HepG2 (cell line): ENCODE results near the gene SLC35E4. TPM values are rescaled to one million over a fixed set of nuclear protein-coding genes. Genes with fewer than 3 reads are reported as not detected.

Source experiments
- ASH2L ChIP-seq: fragments of 300-600, 200-600 bp; sonication (generic); IDR thresholded peaks from 2 replicates; pipeline ENCODE4 v1.7.0; 2017; ENCODE audit warnings: low read depth, mild to moderate bottlenecking, moderate library complexity, mixed read lengths, low read length; ENCODE audit not compliant: insufficient read length
- BRCA1 ChIP-seq: sonication (generic); formaldehyde crosslinking; IDR thresholded peaks from 2 replicates; pipeline ENCODE4 v1.4.0; 2020; ENCODE audit warnings: missing genetic modification reagents
- CBFB ChIP-seq: sonication (generic); formaldehyde crosslinking; IDR thresholded peaks from 2 replicates; pipeline ENCODE4 v1.4.0; 2020; ENCODE audit warnings: missing genetic modification reagents
- HIVEP1 ChIP-seq: sonication (generic); formaldehyde crosslinking; IDR thresholded peaks from 2 replicates; pipeline ENCODE4 v1.4.0; 2020; ENCODE audit warnings: mild to moderate bottlenecking, missing genetic modification reagents
- HNRNPLL ChIP-seq: fragments of 200-400 bp; formaldehyde crosslinking; IDR thresholded peaks from 2 replicates; pipeline ENCODE4 v1.6.1; 2017; ENCODE audit warnings: mild to moderate bottlenecking, low read depth, low read length; ENCODE audit not compliant: poor library complexity, severe bottlenecking
- ISX ChIP-seq: sonication (generic); formaldehyde crosslinking; conservative IDR thresholded peaks from 2 replicates; pipeline ENCODE4 v1.5.0; 2020; ENCODE audit warnings: missing genetic modification reagents
- SALL1 ChIP-seq: sonication (generic); formaldehyde crosslinking; IDR thresholded peaks from 2 replicates; pipeline ENCODE4 v1.8.0; 2022; ENCODE audit warnings: mild to moderate bottlenecking, missing genetic modification reagents
- TP53 ChIP-seq: sonication (generic); formaldehyde crosslinking; conservative IDR thresholded peaks from 2 replicates; pipeline ENCODE4 v1.4.0; 2020; ENCODE audit warnings: missing genetic modification reagents
- ZC3H13 ChIP-seq: sonication (generic); formaldehyde crosslinking; IDR thresholded peaks from 2 replicates; pipeline ENCODE4 v1.8.1; 2023; ENCODE audit warnings: mild to moderate bottlenecking, missing genetic modification reagents, moderate library complexity
- ZC3H4 ChIP-seq: sonication (generic); formaldehyde crosslinking; IDR thresholded peaks from 2 replicates; pipeline ENCODE4 v1.4.0; 2020; ENCODE audit warnings: missing genetic modification reagents, borderline replicate concordance
- ZMYM4 ChIP-seq: sonication (generic); formaldehyde crosslinking; IDR thresholded peaks from 2 replicates; pipeline ENCODE4 v1.8.1; 2023; ENCODE audit warnings: mild to moderate bottlenecking, missing genetic modification reagents
- ZNF343 ChIP-seq: sonication (generic); formaldehyde crosslinking; IDR thresholded peaks from 2 replicates; pipeline ENCODE4 v1.4.0; 2020; ENCODE audit warnings: mild to moderate bottlenecking, missing genetic modification reagents
- ZNF446 ChIP-seq: sonication (generic); formaldehyde crosslinking; IDR thresholded peaks from 2 replicates; pipeline ENCODE4 v1.5.0; 2020; ENCODE audit warnings: mild to moderate bottlenecking, missing genetic modification reagents
- ZSCAN31 ChIP-seq: sonication (generic); formaldehyde crosslinking; IDR thresholded peaks from 2 replicates; pipeline ENCODE4 v1.5.0; 2020; ENCODE audit warnings: low read depth, mild to moderate bottlenecking, missing genetic modification reagents
- polyA plus RNA-seq, 8 experiments: library from polyadenylated mRNA; depleted of rRNA in 3 of 8; stranded (reverse) in 7 of 8; unstranded in 1 of 8; fragments of >200 nt; fragmentation: Illumina TruSeq in 4 of 8; extraction: Trizol in 4 of 8; gene quantifications; 2 replicates each; pipeline versions ENCODE4 v1.2.1 to v1.2.3, GENCODE V29; 2011 to 2016; ENCODE audit warnings: low read depth in 4 of 8, missing spikeins in 1 of 8, mixed read lengths in 1 of 8; ENCODE audit not compliant: insufficient read depth in 1 of 8
- total RNA-seq, 5 experiments: library from RNA; depleted of rRNA; stranded (reverse); fragments of >200 nt; fragmentation: Illumina TruSeq; extraction: Trizol; gene quantifications; 2 replicates each; pipeline ENCODE4 v1.2.3, GENCODE V29; 2016; ENCODE audit warnings: low read depth in 1 of 5
- TF ChIP-seq, protein P1 (sequence below): IDR thresholded peaks from 2 replicates; pipeline ENCODE4 v1.6.1; 2016
- TF ChIP-seq, protein P2 (sequence below): IDR thresholded peaks from 2 replicates; pipeline ENCODE4 v1.6.1; 2016; ENCODE audit warnings: low read depth
- TF ChIP-seq, protein P3 (sequence below): sonication (generic); formaldehyde crosslinking; IDR thresholded peaks from 2 replicates; pipeline ENCODE4 v1.5.1; 2020; ENCODE audit warnings: missing genetic modification reagents, mild to moderate bottlenecking, borderline replicate concordance
- TF ChIP-seq, protein P4 (sequence below): sonication (generic); formaldehyde crosslinking; IDR thresholded peaks from 2 replicates; pipeline ENCODE4 v1.5.1; 2020; ENCODE audit warnings: missing genetic modification reagents, mild to moderate bottlenecking, borderline replicate concordance
- TF ChIP-seq, protein P5 (sequence below): sonication (generic); formaldehyde crosslinking; IDR thresholded peaks from 2 replicates; pipeline ENCODE4 v1.4.0; 2020; ENCODE audit warnings: low read depth, mild to moderate bottlenecking, missing genetic modification reagents

Gene SLC35E4
- total and polyA plus RNA-seq, 2 of the 13 experiments (the other 11 are each of a cell fraction or from before 2014, with no cell fraction given) = 0.07 to 0.15 TPM

DNA sequence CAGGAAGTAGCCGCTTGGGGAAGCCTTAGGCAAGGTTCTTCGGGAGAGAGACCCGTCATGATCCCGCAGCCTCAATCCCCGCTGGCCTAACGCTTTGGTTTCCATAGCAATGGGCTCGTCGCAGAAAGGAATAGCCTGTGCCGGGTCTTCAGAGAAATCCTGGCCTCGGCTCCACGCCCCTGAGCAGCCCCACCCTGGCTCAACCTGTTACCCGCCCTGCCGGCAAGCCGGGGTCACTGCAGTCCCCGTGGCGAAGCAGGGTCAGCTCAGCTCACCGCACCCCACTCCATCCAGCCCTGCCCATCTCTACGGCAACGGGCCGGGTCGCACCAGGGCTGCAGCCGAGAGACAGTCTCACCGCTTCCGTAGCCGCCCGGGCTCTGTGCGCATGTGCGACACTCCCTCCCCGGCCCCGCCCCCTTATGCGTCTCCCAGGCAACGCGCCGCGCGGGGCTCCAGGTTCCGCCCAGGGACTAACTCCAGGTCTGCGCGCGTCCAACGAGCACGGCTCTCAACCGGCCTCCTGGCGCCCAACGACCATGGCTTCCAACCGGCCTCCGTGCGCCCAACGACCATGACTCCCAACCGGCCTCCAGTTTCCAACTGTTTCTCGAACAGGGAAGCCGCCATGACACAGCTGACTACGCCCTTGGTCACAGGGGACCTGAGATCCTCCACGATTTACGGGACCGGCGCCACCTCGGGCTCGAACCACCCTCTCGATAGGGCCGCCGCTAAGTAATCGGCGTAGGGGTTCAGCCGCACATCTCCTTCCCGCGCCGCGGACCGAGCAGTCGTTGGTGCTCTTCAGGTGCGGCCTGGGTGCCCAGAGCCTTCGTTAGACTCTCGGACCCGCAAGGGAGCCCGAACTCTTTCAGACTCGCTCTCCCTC is 32.2 kb downstream of the SLC35E4 start, which contains the start of gene DUSP18 (continued):
- no peak for TF ChIP-seq ISX
- no peak for TF ChIP-seq ZC3H13
- TF ChIP-seq SALL1 = no peak; the same call in 1 of the 2 replicates
- no peak; the same call in 1 of the 2 replicates for TF ChIP-seq HIVEP1 (CRISPR knock-in tag)
- TF ChIP-seq, protein P1, sequence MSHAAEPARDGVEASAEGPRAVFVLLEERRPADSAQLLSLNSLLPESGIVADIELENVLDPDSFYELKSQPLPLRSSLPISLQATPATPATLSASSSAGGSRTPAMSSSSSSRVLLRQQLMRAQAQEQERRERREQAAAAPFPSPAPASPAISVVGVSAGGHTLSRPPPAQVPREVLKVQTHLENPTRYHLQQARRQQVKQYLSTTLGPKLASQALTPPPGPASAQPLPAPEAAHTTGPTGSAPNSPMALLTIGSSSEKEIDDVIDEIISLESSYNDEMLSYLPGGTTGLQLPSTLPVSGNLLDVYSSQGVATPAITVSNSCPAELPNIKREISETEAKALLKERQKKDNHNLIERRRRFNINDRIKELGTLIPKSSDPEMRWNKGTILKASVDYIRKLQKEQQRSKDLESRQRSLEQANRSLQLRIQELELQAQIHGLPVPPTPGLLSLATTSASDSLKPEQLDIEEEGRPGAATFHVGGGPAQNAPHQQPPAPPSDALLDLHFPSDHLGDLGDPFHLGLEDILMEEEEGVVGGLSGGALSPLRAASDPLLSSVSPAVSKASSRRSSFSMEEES = 0 out of 2 replicates have a peak, but pooled peaks have one; percentile 11
- peak; percentile 32 for TF ChIP-seq ASH2L
- TF ChIP-seq TP53 = no peak
- TF ChIP-seq ZSCAN31 (CRISPR knock-in tag) = no peak
- TF ChIP-seq BRCA1 (CRISPR knock-in tag) = no peak
- TF ChIP-seq, protein P2, sequence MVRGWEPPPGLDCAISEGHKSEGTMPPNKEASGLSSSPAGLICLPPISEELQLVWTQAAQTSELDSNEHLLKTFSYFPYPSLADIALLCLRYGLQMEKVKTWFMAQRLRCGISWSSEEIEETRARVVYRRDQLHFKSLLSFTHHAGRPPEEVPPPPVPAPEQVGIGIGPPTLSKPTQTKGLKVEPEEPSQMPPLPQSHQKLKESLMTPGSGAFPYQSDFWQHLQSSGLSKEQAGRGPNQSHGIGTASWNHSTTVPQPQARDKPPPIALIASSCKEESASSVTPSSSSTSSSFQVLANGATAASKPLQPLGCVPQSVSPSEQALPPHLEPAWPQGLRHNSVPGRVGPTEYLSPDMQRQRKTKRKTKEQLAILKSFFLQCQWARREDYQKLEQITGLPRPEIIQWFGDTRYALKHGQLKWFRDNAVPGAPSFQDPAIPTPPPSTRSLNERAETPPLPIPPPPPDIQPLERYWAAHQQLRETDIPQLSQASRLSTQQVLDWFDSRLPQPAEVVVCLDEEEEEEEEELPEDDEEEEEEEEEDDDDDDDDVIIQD = peak; percentile 45; the same call in 1 of the 2 replicates
- TF ChIP-seq ZNF446 (CRISPR knock-in tag) = no peak
- no peak; the same call in 1 of the 2 replicates for TF ChIP-seq CBFB (CRISPR knock-in tag)
- no peak; the same call in 1 of the 2 replicates for TF ChIP-seq ZMYM4 (CRISPR knock-in tag)
- TF ChIP-seq, protein P3, sequence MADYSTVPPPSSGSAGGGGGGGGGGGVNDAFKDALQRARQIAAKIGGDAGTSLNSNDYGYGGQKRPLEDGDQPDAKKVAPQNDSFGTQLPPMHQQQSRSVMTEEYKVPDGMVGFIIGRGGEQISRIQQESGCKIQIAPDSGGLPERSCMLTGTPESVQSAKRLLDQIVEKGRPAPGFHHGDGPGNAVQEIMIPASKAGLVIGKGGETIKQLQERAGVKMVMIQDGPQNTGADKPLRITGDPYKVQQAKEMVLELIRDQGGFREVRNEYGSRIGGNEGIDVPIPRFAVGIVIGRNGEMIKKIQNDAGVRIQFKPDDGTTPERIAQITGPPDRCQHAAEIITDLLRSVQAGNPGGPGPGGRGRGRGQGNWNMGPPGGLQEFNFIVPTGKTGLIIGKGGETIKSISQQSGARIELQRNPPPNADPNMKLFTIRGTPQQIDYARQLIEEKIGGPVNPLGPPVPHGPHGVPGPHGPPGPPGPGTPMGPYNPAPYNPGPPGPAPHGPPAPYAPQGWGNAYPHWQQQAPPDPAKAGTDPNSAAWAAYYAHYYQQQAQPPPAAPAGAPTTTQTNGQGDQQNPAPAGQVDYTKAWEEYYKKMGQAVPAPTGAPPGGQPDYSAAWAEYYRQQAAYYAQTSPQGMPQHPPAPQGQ (CRISPR knock-in tag) = 0 out of 2 replicates have a peak, but pooled peaks have one; percentile 29
- TF ChIP-seq ZC3H4 (CRISPR knock-in tag) = no peak
- peak; percentile 97 for TF ChIP-seq HNRNPLL
- TF ChIP-seq, protein P4, sequence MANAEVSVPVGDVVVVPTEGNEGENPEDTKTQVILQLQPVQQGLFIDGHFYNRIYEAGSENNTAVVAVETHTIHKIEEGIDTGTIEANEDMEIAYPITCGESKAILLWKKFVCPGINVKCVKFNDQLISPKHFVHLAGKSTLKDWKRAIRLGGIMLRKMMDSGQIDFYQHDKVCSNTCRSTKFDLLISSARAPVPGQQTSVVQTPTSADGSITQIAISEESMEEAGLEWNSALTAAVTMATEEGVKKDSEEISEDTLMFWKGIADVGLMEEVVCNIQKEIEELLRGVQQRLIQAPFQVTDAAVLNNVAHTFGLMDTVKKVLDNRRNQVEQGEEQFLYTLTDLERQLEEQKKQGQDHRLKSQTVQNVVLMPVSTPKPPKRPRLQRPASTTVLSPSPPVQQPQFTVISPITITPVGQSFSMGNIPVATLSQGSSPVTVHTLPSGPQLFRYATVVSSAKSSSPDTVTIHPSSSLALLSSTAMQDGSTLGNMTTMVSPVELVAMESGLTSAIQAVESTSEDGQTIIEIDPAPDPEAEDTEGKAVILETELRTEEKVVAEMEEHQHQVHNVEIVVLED = peak; percentile 35; the same call in 1 of the 2 replicates
- TF ChIP-seq, protein P5, sequence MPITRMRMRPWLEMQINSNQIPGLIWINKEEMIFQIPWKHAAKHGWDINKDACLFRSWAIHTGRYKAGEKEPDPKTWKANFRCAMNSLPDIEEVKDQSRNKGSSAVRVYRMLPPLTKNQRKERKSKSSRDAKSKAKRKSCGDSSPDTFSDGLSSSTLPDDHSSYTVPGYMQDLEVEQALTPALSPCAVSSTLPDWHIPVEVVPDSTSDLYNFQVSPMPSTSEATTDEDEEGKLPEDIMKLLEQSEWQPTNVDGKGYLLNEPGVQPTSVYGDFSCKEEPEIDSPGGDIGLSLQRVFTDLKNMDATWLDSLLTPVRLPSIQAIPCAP = no peak
- TF ChIP-seq ZNF343 (CRISPR knock-in tag) = no peak
